HepG2 (cell line): Measurements from ENCODE around the gene DNMBP.

Source experiments
- CBX1 ChIP-seq: IDR thresholded peaks from one replicate; pipeline ENCODE4 v1.6.1; 2016; ENCODE audit warnings: antibody characterized with exemption, low read depth
- ELK4 ChIP-seq: sonication (generic); formaldehyde crosslinking; IDR thresholded peaks from 2 replicates; pipeline ENCODE4 v1.9.0; 2021; ENCODE audit warnings: missing genetic modification reagents, borderline replicate concordance
- MIER3 ChIP-seq: IDR thresholded peaks from 2 replicates; pipeline ENCODE4 v1.6.1; 2016; ENCODE audit warnings: missing compliant biosample characterization, borderline replicate concordance
- POLR2A ChIP-seq, 2 experiments: IDR thresholded peaks; 2 replicates each; pipeline ENCODE4 v1.6.1; 2011; ENCODE audit warnings: low read depth in 2 of 2, low read length in 2 of 2, mild to moderate bottlenecking in 1 of 2, moderate library complexity in 1 of 2; ENCODE audit not compliant: insufficient read depth in 1 of 2

- TF ChIP-seq POLR2A (IDR thresholded peaks at IDR 0.05; ENCODE audit: insufficient read depth in 1 of 2, low read depth in 2 of 2, low read length in 2 of 2) (no peak), ELK4 (no peak), CBX1 (no peak), MIER3 (CRISPR knock-in tag) (no peak)
Measured at GRCh38 chr10:100036850-100037249, 27.1 kb upstream of the DNMBP start.
